HG02938 (cell line): ENCODE results near the gene CDH4.

Experiments used
- ATAC-seq: cut with Tn5 transposase; IDR thresholded peaks from one replicate; pipeline ENCODE4 v1.9.1; 2021; ENCODE audit warnings: mild to moderate bottlenecking, moderate library complexity; ENCODE audit not compliant: unreplicated experiment

The CDH4 gene

DNA sequence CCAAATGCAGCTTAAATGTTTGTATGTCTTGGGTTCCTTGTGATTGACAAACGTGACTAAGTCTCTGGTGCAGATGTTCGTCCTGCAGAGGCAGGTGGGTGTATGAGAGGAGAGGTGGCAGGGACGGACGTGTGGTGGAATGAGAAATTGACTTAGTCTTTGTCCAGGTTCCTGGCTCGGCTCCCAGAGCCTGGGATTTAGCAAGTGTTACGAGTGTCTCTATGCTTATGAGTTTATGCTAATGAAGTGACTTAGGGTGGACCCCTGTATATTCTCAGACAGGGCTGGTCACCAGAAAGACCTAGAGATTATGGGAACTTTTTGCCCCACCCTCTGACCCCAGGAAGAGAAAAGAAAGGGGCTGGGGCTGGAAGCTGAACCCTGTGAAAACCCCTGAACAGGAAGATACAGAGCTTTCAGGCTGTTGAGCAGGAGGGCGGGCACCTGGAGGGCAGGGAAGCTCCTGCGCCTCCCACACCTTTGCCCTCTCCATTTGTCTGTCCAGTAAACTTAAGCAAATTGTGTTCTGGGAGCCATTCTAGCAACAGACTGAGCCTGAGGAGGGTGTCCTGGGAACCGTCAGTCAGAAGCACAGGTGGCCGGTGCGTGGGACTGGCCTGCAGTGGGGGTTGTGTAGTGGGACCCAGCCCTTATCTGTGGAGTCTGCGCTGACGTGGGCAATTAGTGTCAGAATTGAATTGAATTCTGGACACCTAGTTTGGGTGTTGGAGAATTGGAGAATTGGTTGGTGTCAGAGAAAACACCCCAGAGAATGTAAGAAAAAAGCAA lies 362.1 kb downstream of the CDH4 start:
- no peak for ATAC-seq

DNA sequence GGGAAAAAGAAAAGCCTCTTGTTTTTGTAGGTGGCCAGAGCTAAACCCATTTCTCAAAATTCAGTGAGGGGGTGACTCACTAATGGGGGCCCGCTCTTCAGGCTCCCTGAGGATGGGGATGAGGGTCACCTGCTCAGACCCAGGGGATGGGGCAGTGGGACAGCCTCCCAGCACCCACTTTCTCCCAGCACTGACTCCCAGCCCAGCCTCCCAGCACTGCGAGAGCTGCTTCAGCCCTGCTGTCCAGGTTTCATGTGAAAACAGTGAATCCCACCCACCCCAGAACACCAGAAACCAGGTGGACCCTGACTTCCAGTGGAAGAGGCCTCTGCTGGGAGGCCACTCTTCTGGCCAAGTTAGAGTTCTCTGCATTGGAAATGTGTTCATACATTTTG lies 362.6 kb downstream of the CDH4 start:
- no peak for ATAC-seq

- ATAC-seq: no peak
Observed at GRCh38 chr20:61615806-61616205, 363.7 kb downstream of the CDH4 start.

DNA sequence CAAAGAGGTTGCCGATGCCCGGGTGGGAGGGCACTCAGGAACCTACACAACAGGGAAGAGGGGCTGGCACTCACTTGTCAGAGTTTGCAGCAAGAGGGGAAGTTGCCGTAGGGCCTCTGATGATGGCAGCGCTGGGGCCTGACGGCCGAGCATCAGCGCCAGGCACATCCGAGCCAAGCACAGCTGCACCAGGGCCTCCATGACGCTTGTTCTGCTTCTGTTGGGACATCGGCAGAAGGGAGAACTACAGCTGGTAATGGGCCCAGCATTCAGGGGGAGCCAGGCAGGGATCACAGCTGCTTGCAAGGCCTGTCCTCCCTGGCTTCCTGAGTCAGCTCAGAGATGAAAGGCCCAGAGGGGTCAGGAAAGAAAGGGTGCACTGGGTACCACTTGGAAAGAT lies 367.7 kb downstream of the CDH4 start:
- no peak for ATAC-seq

- no peak for ATAC-seq
Observed at GRCh38 chr20:61620174-61620573, 368.1 kb downstream of the CDH4 start.

- no peak for ATAC-seq
Observed at GRCh38 chr20:61621035-61621730, 369.1 kb downstream of the CDH4 start.

DNA sequence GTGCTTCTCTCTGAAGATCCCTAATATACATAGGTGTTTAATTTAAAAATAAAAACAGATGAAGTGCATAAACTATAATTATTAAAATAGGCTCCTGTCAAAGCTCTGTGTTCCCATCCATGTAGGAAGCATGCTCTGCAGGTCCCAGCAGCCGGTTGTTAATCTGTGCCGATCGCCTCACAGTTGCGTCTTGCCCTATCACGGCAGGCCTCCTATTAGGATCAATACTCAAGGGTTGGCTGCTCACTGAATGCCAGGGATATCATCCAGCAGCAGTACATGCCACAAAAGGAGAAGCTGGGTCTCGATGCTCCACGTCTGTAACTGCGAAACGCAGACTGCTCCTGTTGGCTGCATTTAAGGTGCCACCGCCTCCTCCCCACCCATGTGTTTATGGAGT lies 369.8 kb downstream of the CDH4 start:
- no peak for ATAC-seq

GRCh38 chr20:61623451-61623850 lies 371.4 kb downstream of the CDH4 start:
- no peak for ATAC-seq

GRCh38 chr20:61625246-61625645 lies 373.2 kb downstream of the CDH4 start:
- ATAC-seq: no peak

DNA sequence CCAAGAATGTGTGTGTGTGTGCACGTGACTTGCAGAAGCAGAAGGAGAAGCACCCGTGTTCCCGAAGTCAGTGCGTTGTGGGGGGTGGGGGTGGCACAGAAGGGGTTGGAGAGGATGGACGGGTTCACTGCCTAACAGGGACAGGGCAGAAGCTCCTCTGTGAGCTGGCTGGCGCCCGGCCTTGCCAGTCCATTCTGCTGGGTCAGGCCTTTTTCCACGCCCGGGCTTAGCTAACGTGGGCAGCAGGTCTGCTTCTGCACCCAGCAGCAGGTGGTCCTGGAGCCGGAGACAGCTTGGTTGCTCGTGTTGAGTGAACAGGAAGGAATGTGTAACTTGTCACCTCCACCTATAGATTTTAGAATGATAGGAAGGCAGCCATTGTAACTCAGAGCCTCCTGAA lies 374.4 kb downstream of the CDH4 start:
- ATAC-seq: no peak

DNA sequence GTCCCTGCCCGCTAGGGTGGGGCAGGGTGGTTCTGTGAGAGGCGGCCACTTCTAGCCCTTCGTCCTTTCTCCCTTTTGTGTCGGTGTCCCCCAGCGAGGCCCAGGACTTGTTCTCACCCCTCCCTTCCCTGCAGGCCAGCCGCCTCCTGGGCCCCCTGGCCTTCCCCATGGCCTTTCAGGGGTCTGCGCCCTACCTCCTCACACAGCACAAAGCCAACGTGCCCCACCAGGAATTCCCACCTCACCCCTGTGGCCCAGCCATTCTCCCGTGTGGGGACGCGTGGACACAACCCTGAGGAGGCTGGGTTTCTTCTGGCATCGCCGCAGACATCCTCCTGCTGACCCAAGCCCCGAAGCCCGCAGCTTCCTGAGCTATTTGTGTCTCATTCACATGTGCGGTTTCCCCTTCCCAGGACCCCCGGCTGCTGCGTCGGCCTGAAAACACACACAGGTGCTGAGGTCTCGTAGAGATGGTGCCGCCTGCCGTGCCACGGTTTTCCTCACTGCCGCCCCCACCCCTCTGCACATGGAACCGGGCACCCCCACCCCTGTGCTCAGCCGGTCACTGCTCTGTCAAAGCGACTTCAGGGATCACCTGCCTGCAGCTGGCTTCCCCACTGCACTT lies 375.8 kb downstream of the CDH4 start:
- no peak for ATAC-seq

GRCh38 chr20:61628480-61628879 lies 376.4 kb downstream of the CDH4 start:
- ATAC-seq: no peak

GRCh38 chr20:61628901-61629601 lies 377.0 kb downstream of the CDH4 start:
- ATAC-seq: no peak

GRCh38 chr20:61629602-61630390 lies 377.7 kb downstream of the CDH4 start:
- no peak for ATAC-seq

- no peak for ATAC-seq
Observed at GRCh38 chr20:61630391-61630650, 378.3 kb downstream of the CDH4 start.

DNA sequence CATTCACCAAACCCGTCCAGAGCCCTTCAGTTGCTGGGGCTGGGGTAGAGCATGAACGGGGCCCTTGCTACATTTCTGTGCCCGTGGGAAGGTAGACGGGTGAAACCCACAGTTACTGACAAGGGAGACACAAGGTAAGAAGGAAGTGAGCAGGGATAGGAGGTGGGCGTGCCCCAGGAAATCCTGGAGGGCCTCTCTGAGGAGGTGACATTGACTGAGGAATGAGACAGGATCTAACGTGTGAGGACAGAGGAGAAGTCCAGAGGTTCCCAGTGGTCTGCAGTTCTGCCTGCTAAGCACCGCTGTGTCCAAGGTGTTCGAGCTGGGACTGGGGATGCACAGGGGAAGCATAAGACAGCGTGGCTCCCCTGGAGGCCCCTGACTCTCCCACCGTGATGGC lies 378.8 kb downstream of the CDH4 start:
- ATAC-seq: no peak

DNA sequence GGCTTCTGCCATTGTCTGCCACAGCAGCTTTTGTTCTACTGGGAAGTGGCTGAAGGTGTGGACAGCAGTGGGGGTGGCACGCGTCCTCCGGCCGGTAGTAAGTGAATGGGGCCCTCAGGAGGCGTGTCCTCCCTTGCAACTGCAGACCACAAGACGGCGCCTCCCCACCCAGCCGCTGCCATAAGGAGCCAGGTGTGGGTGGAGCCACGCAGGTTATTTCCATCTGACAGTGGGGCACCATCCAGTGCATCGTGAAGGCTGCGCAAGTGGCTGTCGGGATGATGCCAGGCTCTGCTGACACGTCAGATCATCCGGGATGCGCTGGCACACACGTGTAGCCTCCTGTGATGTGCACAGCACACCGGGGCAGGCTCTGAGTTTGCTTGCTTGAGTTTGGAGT lies 379.7 kb downstream of the CDH4 start:
- ATAC-seq: no peak

GRCh38 chr20:61633004-61633403 lies 380.9 kb downstream of the CDH4 start:
- no peak for ATAC-seq

DNA sequence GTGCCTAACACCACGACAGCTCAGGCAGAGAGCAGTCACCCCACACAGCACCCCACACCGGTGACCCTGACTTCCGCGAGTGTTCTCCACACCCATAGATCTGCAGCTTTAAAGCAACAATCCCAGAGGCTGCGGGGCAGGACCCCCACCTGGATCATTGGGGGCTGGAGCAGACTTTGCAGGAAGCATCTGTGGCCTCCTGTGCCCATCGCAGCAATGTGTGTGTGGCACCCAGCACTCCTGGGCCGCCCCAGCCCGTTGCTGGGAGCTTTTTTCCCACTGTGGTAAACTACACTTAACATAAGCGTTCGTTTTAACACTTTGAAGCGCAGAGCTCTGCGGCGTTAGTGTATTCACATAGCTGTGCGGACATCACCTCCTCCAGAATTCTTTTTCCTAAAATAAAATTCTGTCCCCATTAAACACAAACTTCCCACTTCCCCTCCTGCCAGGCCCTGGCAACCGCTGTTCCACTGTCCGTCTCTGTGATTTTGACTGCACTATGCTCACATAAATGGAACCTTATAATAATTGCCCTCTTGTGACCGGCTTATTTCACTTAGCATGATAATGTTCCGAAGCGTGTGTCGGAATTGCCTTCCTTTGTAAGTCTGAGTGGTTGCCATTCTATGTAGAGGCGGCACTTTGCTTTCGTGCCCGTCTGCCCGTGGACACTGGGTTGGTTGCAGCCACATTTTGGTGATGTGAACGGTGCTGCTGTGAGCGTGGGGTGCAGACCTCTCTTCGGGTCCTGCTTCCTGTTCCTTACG lies 382.5 kb downstream of the CDH4 start:
- no peak for ATAC-seq
